BJ (cell line): Measurements from ENCODE around the gene TMEM237. TPM values are rescaled to one million over a fixed set of nuclear protein-coding genes. Genes with fewer than 3 reads are reported as not detected.
A peak's percentile ranks its signal among the peaks of the same experiment; 100 is the strongest.

Experiments
- CTCF ChIA-PET: fragments of 350-600 bp; formaldehyde crosslinking; extraction: SDS; loops from one replicate; lab custom pipeline; 2021; ENCODE audit warnings: antibody characterized with exemption, inconsistent platforms; lab: Yijun Ruan, JAX
- POLR2A ChIA-PET: fragments of 300-600 bp; sonication (Branson Sonifier 250); formaldehyde crosslinking; extraction: SDS; loops from one replicate; lab custom pipeline; 2021; ENCODE audit warnings: antibody characterized with exemption; lab: Charles Lee
- DNase-seq: peaks from one replicate; pipeline ENCODE4 v3.0.0-alpha.2; 2011; ENCODE audit warnings: low read depth
- H3K27me3 ChIP-seq: 2 replicates; pipeline ENCODE4 v1.6.0; 2011; ENCODE audit warnings: low read length; ENCODE audit not compliant: control insufficient read depth, insufficient read depth
- H3K36me3 ChIP-seq: 2 replicates; pipeline ENCODE4 v1.5.1; 2011; ENCODE audit warnings: low read length; ENCODE audit not compliant: control insufficient read depth, insufficient read depth
- H3K4me3 ChIP-seq: 2 replicates; pipeline ENCODE4 v1.5.1; 2011; ENCODE audit warnings: low read depth, mild to moderate bottlenecking, control low read depth, low read length
- polyA plus RNA-seq: library from polyadenylated mRNA; depleted of rRNA; stranded (reverse); fragments of >200 nt; gene quantifications from 2 replicates; pipeline ENCODE4 v1.2.3, GENCODE V29; 2011; rRNA removed
- small RNA-seq: library from RNA; depleted of rRNA; stranded (forward); fragments of <200 nt; gene quantifications from one replicate; pipeline ENCODE3, GENCODE V24; 2012; ENCODE audit warnings: low replicate concordance, low read depth; ENCODE audit not compliant: insufficient read length
- TF ChIP-seq, protein P1 (sequence below): IDR thresholded peaks from 2 replicates; pipeline ENCODE4 v1.5.1; 2011; ENCODE audit warnings: low read depth, mild to moderate bottlenecking, control low read depth, inconsistent platforms, low read length, moderate library complexity; ENCODE audit not compliant: insufficient read depth

Gene TMEM237
- polyA plus RNA-seq, 1 experiment: 48.6 TPM

DNA sequence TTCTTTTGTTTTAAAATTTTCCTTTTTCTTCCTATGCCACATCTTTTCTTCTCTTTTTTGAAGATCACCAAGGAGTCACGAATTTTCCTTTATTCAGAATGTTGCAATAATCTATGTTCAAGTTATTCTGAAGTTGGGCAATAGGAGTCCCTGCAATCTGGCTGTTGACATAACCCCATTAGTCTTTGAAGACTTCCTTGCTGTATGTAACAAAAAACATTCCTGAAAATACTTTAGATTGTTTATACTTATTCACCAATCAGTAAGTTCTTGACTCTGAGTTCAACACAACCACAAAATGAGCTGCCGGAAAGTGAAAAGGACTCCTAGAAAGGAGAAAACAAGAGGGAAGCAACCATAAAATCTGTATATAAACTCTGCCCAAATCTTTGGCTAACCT, 62.8 kb downstream of the TMEM237 start:
- peak; percentile 59 for DNase-seq
- Histone ChIP-seq H3K36me3 (no peaks in the 10 kb centered on the region), H3K4me3 (no peak overlapping the region), H3K27me3 (no peaks in the 10 kb centered on the region)
- TF ChIP-seq, protein P1, sequence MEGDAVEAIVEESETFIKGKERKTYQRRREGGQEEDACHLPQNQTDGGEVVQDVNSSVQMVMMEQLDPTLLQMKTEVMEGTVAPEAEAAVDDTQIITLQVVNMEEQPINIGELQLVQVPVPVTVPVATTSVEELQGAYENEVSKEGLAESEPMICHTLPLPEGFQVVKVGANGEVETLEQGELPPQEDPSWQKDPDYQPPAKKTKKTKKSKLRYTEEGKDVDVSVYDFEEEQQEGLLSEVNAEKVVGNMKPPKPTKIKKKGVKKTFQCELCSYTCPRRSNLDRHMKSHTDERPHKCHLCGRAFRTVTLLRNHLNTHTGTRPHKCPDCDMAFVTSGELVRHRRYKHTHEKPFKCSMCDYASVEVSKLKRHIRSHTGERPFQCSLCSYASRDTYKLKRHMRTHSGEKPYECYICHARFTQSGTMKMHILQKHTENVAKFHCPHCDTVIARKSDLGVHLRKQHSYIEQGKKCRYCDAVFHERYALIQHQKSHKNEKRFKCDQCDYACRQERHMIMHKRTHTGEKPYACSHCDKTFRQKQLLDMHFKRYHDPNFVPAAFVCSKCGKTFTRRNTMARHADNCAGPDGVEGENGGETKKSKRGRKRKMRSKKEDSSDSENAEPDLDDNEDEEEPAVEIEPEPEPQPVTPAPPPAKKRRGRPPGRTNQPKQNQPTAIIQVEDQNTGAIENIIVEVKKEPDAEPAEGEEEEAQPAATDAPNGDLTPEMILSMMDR: no peak
- CTCF ChIA-PET: interaction anchor here (0.6 kb wide), 1 partner anchor 13 kb away, joined by 3 read pairs; no protein-coding TSS in a partner anchor
- POLR2A ChIA-PET: interaction anchor here (0.6 kb wide), 1 partner anchor 38 kb away, joined by 4 read pairs; a partner anchor contains a TSS

DNA sequence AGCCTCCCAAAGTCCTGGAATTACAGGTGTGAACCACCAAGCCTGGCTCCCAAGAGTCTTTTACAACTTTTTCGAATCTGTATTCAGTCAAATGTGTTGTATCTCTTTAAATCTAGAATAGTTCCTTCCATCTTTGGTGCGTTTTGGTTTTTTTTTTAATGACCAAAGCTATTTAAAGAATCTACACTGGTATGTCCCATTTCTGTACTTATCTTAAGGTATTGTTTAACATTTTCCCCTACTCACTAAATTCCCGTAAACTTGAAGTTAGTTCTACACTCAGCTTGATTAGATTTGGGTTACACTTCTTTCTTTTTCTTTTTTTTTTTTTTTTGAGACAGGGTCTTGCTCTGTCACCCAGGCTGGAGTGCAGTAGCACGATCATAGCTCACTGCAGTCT, 63.8 kb downstream of the TMEM237 start:
- TF ChIP-seq, protein P1: no peak
- H3K27me3 ChIP-seq: no peaks in the 10 kb centered on the region
- DNase-seq: no peak
- ChIA-PET POLR2A (no interaction called here), CTCF (interaction anchor here (0.8 kb wide), 1 partner anchor 18 kb away, joined by 3 read pairs; no protein-coding TSS in a partner anchor)
- no peaks in the 10 kb centered on the region for H3K36me3 ChIP-seq
- no peak overlapping the region for H3K4me3 ChIP-seq

DNA sequence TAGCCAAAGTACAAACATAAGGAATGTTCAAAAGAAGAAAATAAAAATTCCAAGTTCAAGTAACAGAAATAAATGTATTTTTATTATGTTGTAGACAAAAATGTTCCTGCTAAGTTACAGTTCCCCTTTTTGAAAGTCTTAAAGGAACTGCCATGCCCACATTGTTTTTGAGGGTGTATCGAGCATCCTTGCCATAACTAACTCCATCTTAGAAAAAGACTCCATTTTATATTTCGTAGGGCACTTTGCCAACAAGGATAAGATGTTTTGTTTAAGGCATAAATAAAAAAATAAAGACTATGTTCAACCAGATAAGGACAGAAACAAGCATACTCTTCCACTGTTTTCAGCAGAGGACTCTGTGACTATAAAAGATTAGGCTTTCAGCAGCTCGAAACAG, 67.3 kb downstream of the TMEM237 start:
- TF ChIP-seq, protein P1: no peak
- ChIA-PET POLR2A (no interaction called here), CTCF (no interaction called here)
- no peaks in the 10 kb centered on the region for H3K36me3 ChIP-seq
- H3K4me3 ChIP-seq: no peak overlapping the region
- no peaks in the 10 kb centered on the region for H3K27me3 ChIP-seq
- DNase-seq: no peak

DNA sequence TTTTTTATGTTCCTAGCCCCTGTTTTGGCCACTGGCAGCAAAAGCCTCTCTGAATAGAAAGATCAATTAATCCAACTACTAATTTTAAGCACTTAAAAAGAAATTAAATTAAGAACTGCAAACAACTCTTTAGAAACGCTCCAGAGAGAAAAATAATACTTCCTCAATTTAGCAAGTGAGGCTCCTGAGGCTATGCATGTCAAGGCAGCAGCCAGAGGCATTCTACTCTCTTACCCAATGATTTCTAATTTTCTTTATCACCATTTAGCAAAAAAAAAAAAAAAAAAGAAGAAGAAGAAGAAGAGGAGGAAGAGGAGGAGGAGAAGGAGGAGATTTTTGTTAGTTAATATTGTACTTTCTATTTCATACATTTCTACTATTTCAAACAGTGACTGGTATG, 68.5 kb downstream of the TMEM237 start:
- H3K4me3 ChIP-seq: no peak overlapping the region
- TF ChIP-seq, protein P1: no peak
- POLR2A ChIA-PET: no interaction called here
- H3K36me3 ChIP-seq: no peaks in the 10 kb centered on the region
- no peaks in the 10 kb centered on the region for H3K27me3 ChIP-seq
- CTCF ChIA-PET: no interaction called here
- no peak for DNase-seq

DNA sequence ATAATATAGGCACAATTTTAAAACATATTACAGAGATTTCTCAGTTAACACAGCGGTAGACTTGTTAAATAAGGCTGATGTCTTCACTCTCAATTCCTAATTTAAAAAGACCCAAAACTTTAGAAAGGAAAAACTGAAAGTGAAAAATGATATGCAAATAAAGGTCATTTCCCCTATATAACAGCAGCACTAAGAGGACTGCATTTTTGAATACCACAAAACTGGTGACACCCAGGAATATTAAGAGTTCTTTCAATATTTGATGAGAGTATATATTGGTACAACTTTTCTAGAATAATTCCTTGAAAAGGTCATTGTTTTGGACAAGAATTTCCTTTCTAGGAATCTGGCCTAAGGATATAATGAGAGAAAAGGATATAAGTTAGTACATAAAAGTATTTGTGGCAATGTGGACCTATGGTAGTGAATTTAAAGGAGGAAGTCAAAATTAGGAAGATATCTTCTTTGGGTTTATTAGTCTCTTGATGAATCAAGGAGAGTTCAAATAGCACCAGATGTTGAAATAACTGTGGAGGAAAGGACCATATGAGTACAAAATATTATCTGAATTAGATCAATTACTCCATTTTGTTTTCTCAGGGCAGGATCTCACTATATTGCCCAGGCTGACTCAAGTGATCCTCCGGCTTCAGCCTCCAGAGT, 70.3 kb downstream of the TMEM237 start:
- Histone ChIP-seq H3K27me3 (no peaks in the 10 kb centered on the region), H3K4me3 (no peak overlapping the region), H3K36me3 (no peaks in the 10 kb centered on the region)
- CTCF ChIA-PET: no interaction called here
- no peak for DNase-seq
- POLR2A ChIA-PET: no interaction called here
- TF ChIP-seq, protein P1: no peak

Small RNA genes within 50 kb of the gene (small RNA-seq; reads per million reads assigned to genes)
- gene RNU6-651P: not detected

Other genes starting within 250 kb of the TMEM237 start
- 25.3 and 34.7 TPM in 2 replicates for gene TRAK2, start 192.0 kb downstream of the TMEM237 start, polyA plus RNA-seq
- 18.2 and 31.3 TPM in 2 replicates for gene STRADB, start 191.8 kb downstream of the TMEM237 start, polyA plus RNA-seq
- 3.8 and 5.9 TPM in 2 replicates for gene MPP4, start 55.1 kb upstream of the TMEM237 start, polyA plus RNA-seq
- 20.5 and 25.2 TPM in 2 replicates for gene ALS2, start 137.4 kb upstream of the TMEM237 start, polyA plus RNA-seq
- 8.2 and 11.4 TPM in 2 replicates for gene CDK15, start 163.0 kb upstream of the TMEM237 start, polyA plus RNA-seq